Measurements from ENCODE around the gene LY6G6D. TPM values are rescaled to one million over a fixed set of nuclear protein-coding genes. Genes with fewer than 3 reads are reported as not detected.
A peak's percentile ranks its signal among the peaks of the same experiment; 100 is the strongest.

LY6G6D gene
- total RNA-seq, 4 donors from 2014 or later, result not detected

- 0 to 1% methylated on average over 24 of the region's 24 CpGs for WGBS, 2 donors
- peak; percentile 83 to 87 for DNase-seq (ENCODE audit: low spot score in 2 of 2)
- H3K9me3 ChIP-seq, result no peaks in the 10 kb centered on the region
- H3K36me3 ChIP-seq, result peaks cover 0 to 28% (median 4%) of the 10 kb centered on the region in 3 donors
- H3K4me1 ChIP-seq, result peaks cover 0 to 72% (median 41%) of the 10 kb centered on the region in 4 donors
- peak within 1 kb of the TSS; percentile 89 to 94 (median 92) for H3K27ac ChIP-seq
- H3K27me3 ChIP-seq, result no peaks in the 10 kb centered on the region
- TF ChIP-seq CTCF (IDR thresholded peaks at IDR 0.05) (no peak), POLR2A (IDR thresholded peaks at IDR 0.05) (peak; percentile 92 to 95), EP300 (IDR thresholded peaks at IDR 0.05) (peak in 1 of 2 donors; percentile 97)
- H3K4me3 ChIP-seq, result peak within 1 kb of the TSS; percentile 64 to 76 (median 64)
Observed at GRCh38 chr6:31736021-31736767, 21.0 kb downstream of the LY6G6D start, which contains the start of gene CLIC1. Gene CLIC1, minus strand, starts transcription at chr6:31736530. Its CDS starts 230 bp downstream, at chr6:31736300.

DNA sequence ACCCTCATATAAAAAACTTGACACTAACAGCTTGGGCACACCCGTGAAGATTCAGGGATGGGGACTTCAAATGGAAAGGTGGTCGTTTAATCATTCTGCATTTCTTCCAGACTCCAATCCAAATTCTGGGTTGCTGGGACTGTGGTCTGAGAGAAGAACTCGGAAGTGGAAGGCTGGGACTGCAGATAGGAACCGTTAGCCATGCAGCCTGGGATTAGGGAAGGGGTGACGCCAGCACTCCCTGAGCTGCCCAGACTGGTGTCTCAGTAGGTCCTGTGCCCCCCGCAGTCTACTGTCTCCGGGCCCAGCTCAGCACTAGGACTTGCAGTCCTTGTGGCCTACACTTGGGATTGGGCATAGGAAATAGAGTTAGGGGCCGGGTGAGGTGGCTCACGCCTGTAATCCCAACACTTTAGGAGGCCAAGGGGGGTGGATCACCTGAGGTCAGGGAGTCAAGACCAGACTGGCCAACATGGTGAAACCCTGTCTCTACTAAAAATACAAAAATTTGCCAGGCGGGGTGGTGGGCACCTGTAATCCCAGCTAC lies 21.7 kb downstream of the LY6G6D start:
- H3K27me3 ChIP-seq, result no peaks in the 10 kb centered on the region
- DNase-seq (ENCODE audit: low spot score in 2 of 2), result no peak

DNA sequence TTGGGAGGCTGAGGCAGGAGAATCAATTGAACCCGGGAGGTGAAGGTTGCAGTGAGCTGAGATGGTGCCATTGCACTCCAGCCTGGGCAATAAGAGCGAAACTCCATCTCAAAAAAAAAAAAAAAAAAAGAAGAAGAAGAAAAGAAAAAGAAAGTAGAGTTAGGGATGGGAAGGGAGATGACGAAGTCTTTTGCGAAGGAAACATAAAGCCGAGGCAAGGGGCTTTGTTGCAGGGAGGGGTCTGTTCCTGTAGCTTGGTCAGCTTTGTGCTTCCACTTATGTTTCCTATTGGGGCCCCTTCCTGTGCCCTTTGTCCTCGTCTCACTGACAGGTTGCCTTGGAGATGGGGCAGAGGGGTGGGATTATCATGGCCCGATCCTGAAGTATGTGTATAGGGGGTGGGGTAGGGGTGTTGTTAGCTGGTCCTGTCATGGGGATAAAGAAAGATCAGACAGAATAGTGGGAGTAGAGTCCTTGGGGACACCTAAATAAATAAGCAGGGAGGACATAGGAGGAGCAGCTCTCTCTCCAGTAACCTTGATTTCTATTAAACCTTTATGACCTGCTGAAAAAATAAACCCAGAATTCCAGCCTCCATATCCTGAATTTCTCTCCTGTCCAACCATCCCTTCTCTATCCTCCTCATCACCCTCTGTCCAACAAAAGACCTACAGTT lies 22.3 kb downstream of the LY6G6D start:
- H3K36me3 ChIP-seq, result peaks cover 0 to 22% (median 4%) of the 10 kb centered on the region in 3 donors
- H3K4me1 ChIP-seq, result peaks cover 0 to 66% (median 41%) of the 10 kb centered on the region in 4 donors
- peak overlapping the region in 1 of 4 donors; percentile 64 for H3K4me3 ChIP-seq
- 51 to 58% methylated on average over 7 of the region's 7 CpGs for WGBS, 2 donors
- no peaks in the 10 kb centered on the region for H3K9me3 ChIP-seq
- H3K27me3 ChIP-seq, result no peaks in the 10 kb centered on the region
- TF ChIP-seq EP300 (IDR thresholded peaks at IDR 0.05) (no peak), CTCF (IDR thresholded peaks at IDR 0.05) (no peak), POLR2A (IDR thresholded peaks at IDR 0.05) (no peak)
- peak overlapping the region; percentile 89 to 94 (median 92) for H3K27ac ChIP-seq
- DNase-seq (ENCODE audit: low spot score in 2 of 2), result no peak

More for the DNA sequence above, 21.7 kb downstream of the LY6G6D start:
- peak overlapping the region; percentile 89 to 94 (median 92) for H3K27ac ChIP-seq
- TF ChIP-seq CTCF (IDR thresholded peaks at IDR 0.05) (no peak), EP300 (IDR thresholded peaks at IDR 0.05) (no peak), POLR2A (IDR thresholded peaks at IDR 0.05) (no peak)
- H3K36me3 ChIP-seq, result peaks cover 0 to 24% (median 4%) of the 10 kb centered on the region in 3 donors
- WGBS, 2 donors, result 36 to 48% methylated on average over 10 of the region's 10 CpGs
- peaks cover 0 to 72% (median 41%) of the 10 kb centered on the region in 4 donors for H3K4me1 ChIP-seq
- no peaks in the 10 kb centered on the region for H3K9me3 ChIP-seq
- H3K4me3 ChIP-seq, result peak overlapping the region; percentile 64 to 76 (median 64)

DNA sequence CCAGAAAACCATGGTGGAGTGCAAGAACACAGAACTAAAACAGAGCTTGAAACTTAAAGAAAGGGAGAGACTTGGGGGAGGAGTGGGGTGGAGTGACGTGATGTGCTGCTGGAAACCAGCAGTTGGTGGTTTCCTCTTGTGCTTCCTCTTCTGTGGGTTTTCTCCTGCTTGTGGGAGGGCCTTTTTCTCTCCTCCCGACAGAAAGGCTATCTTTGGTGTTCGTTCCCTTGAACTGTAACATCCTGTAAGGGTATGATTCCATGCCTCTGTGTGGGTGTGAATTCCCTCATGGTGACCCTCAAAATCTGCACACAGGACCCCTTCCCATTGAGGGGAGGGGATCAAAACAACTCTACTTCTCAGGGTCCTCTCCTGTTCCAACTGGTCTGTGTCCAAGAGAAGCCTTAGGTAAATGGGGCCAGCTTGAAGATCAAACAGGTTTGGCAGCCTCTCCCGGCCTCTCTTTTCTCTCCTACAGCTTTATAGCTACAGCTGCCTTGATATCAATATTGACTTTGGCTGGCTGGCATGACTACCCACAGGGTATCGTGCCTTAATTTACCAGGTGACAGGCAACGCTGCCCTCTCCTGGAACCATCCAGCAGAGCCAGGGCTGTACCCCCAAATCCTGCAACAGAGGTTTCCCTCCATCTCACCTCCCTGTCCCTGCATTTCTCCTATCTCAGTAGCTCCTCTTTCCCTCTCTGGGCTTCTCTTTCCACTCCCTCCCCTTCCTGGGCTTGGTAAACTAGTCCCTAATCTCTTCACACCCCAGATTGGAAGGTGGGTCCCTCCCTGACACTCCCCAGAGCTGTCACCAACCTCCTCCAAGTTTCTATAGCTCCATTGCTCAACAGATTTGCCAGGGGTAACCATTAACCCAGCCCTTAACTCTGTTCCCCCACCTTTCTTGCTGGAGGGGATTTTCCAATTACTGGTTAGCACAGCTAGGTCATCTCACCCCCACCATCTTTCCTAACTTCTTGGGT lies 23.1 kb downstream of the LY6G6D start:
- TF ChIP-seq EP300 (IDR thresholded peaks at IDR 0.05) (peak in 1 of 2 donors; percentile 50), POLR2A (IDR thresholded peaks at IDR 0.05) (peak in 1 of 2 donors; percentile 24), CTCF (IDR thresholded peaks at IDR 0.05) (peak in 1 of 5 experiments; percentile 5)
- DNase-seq (ENCODE audit: low spot score in 2 of 2), result peak in 1 of 2 donors; percentile 52
- peak overlapping the region; percentile 34 to 94 (median 92) for H3K27ac ChIP-seq
- no peaks in the 10 kb centered on the region for H3K27me3 ChIP-seq
- 21 to 25% methylated on average over 6 of the region's 6 CpGs for WGBS, 2 donors
- H3K4me1 ChIP-seq, result peaks cover 0 to 58% (median 41%) of the 10 kb centered on the region in 4 donors
- peaks cover 0 to 14% (median 4%) of the 10 kb centered on the region in 3 donors for H3K36me3 ChIP-seq
- H3K9me3 ChIP-seq, result no peaks in the 10 kb centered on the region
- no peak overlapping the region for H3K4me3 ChIP-seq

Data from tibial nerve (tissue), 4 donors.